Measurements from ENCODE around the gene DHFR.

DNA sequence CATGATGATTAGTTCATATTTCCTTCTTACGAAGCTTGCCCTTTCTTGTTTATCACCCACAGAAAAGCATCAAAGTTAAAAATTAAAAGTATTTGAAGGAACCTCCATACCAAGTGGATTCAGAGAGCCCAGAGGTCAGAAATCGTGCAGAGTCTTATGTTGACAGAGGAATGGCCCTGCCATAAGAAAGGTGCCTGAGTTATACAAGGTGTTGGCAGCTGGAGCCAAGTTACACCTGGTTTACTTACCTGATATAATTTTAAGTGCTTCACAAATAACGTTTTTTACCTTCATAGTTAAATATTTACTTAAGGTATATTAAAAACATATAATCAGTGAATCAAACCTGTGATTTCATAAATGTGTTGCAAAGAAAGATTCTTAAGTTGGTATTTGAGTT is 42.3 kb upstream of the DHFR start:
- TF ChIP-seq, protein P1, sequence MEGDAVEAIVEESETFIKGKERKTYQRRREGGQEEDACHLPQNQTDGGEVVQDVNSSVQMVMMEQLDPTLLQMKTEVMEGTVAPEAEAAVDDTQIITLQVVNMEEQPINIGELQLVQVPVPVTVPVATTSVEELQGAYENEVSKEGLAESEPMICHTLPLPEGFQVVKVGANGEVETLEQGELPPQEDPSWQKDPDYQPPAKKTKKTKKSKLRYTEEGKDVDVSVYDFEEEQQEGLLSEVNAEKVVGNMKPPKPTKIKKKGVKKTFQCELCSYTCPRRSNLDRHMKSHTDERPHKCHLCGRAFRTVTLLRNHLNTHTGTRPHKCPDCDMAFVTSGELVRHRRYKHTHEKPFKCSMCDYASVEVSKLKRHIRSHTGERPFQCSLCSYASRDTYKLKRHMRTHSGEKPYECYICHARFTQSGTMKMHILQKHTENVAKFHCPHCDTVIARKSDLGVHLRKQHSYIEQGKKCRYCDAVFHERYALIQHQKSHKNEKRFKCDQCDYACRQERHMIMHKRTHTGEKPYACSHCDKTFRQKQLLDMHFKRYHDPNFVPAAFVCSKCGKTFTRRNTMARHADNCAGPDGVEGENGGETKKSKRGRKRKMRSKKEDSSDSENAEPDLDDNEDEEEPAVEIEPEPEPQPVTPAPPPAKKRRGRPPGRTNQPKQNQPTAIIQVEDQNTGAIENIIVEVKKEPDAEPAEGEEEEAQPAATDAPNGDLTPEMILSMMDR (IDR thresholded peaks at IDR 0.05): no peak
- TF ChIP-seq POLR2A (IDR thresholded peaks at IDR 0.05): no peak
- TF ChIP-seq POLR2AphosphoS5 (IDR thresholded peaks at IDR 0.05): no peak

Measured in breast epithelium (tissue), 3 donors.